ENCODE measurements around the gene ALPG. TPM values are rescaled to one million over a fixed set of nuclear protein-coding genes. Genes with fewer than 3 reads are reported as not detected.

Gene ALPG
- total and polyA plus RNA-seq, 9 of the 15 experiments (the other 6 are each of a cell fraction or from before 2014, with no cell fraction given), result not detected

GRCh38 chr2:232455426-232456255 lies 49.0 kb downstream of the ALPG start, which contains the start of gene ALPI:
Gene ALPI, plus strand, starts transcription at chr2:232456153. Its CDS starts 47 bp downstream, at chr2:232456200.
- in situ Hi-C loops (cut with MboI), result no loop called here
- TF ChIP-seq ZC3H8 (IDR thresholded peaks at IDR 0.05) (no peak), IRF2 (CRISPR knock-in tag; IDR thresholded peaks at IDR 0.05) (no peak), RBM15 (IDR thresholded peaks at IDR 0.05; ENCODE audit: insufficient read depth, low read length) (no peak), SETDB1 (IDR thresholded peaks at IDR 0.05; ENCODE audit: low read length) (no peak), FOSL1 (tag; conservative IDR thresholded peaks at IDR 0.05) (no peak), ZKSCAN8 (CRISPR knock-in tag; IDR thresholded peaks at IDR 0.05) (no peak), HNRNPLL (IDR thresholded peaks at IDR 0.05; ENCODE audit: low read depth, low read length, poor library complexity, severe bottlenecking) (no peak), ZEB2 (IDR thresholded peaks at IDR 0.05) (no peak), ZBTB11 (CRISPR knock-in tag; IDR thresholded peaks at IDR 0.05) (no peak), TGIF2 (CRISPR knock-in tag; IDR thresholded peaks at IDR 0.05) (no peak), RFX7 (CRISPR knock-in tag; IDR thresholded peaks at IDR 0.05) (no peak), SIN3B (IDR thresholded peaks at IDR 0.05; ENCODE audit: low read depth) (no peak), ZBTB7A (IDR thresholded peaks at IDR 0.05; ENCODE audit: borderline replicate concordance, control insufficient read depth, low read depth, low read length) (no peak), SMC3 (conservative IDR thresholded peaks at IDR 0.05; ENCODE audit: insufficient read depth, low read depth, low read length) (no peak)
- WGBS (ENCODE audit: insufficient coverage, low coverage, missing lambda C conversion rate), result 0% methylated on average over 12 of the region's 14 CpGs

More at GRCh38 chr2:232455426-232456255, 49.0 kb downstream of the ALPG start, which contains the start of gene ALPI:
- intact Hi-C loops (cut with micrococcal nuclease), result no loop called here
- H4K20me1 ChIP-seq (replicated peaks; ENCODE audit: control insufficient read depth, insufficient read depth, low read length), result no peaks in the 10 kb centered on the region
- H3K4me3 ChIP-seq, result no peak within 1 kb of the TSS
- no peak within 1 kb of the TSS for H3K9ac ChIP-seq (ENCODE audit: insufficient read depth in 1 of 2, low read depth in 2 of 2, low read length in 2 of 2)
- H3K27ac ChIP-seq (ENCODE audit: extremely low read depth, low read depth, low read length), result no peak within 1 kb of the TSS
- H3K79me2 ChIP-seq (ENCODE audit: control insufficient read depth, insufficient read depth, low read length), result no peaks in the 10 kb centered on the region
- no peak for FAIRE-seq
- DNase-seq (ENCODE audit: extremely low read depth in 1 of 4, low spot score in 3 of 4), result peak in 3 of 4 experiments; percentile 10 to 30 (median 27)
- peaks cover 0 to 4% of the 10 kb centered on the region in 2 experiments; a peak in 2 of 5 replicates for H3K4me1 ChIP-seq (replicated peaks in 1 of 2; ENCODE audit: control insufficient read depth in 2 of 2, insufficient read depth in 2 of 2, low read length in 2 of 2)
- no peaks in the 10 kb centered on the region for H3K36me3 ChIP-seq (ENCODE audit: control insufficient read depth, insufficient read depth, low read length)
- no peaks in the 10 kb centered on the region for H3K9me3 ChIP-seq (replicated peaks; ENCODE audit: control insufficient read depth, insufficient read depth, low read depth, low read length)
- no peak within 1 kb of the TSS for H3K4me2 ChIP-seq (ENCODE audit: insufficient read depth, low read length)
- H3K9me1 ChIP-seq (ENCODE audit: control insufficient read depth, insufficient read depth, low read length), result no peaks in the 10 kb centered on the region
- CTCF ChIA-PET (ENCODE audit: low intra/inter-chr PET ratio), result no interaction called here
- POLR2A ChIA-PET, result no interaction called here
- H2AFZ ChIP-seq (ENCODE audit: low read depth, low read length), result no peak within 1 kb of the TSS
- H3K27me3 ChIP-seq (ENCODE audit: control insufficient read depth in 2 of 2, insufficient read depth in 2 of 2, low read length in 2 of 2), result peaks cover 0 to 48% of the 10 kb centered on the region in 2 experiments; a peak in 3 of 5 replicates
- peak; percentile 39; the same call in 1 of the 3 replicates for ATAC-seq
- BruUV-seq (replicated peaks), result no TSS peak
